EH (cell line): ENCODE measurements around the gene EIF4E1B.
A peak's percentile ranks its signal among the peaks of the same experiment; 100 is the strongest.

Experiments used
- DNase-seq: peaks from one replicate; pipeline ENCODE4 v3.0.0-alpha.2; 2015; ENCODE audit warnings: low read depth

The EIF4E1B gene

GRCh38 chr5:176664479-176664878 lies 34.0 kb downstream of the EIF4E1B start:
- no peak for DNase-seq

- no peak for DNase-seq
Measured at GRCh38 chr5:176664886-176665285, 34.4 kb downstream of the EIF4E1B start.

- DNase-seq, result no peak
Measured at GRCh38 chr5:176665517-176665916, 35.0 kb downstream of the EIF4E1B start.

- no peak for DNase-seq
Measured at GRCh38 chr5:176667637-176668036, 37.2 kb downstream of the EIF4E1B start.

- DNase-seq, result no peak
Measured at GRCh38 chr5:176670449-176670848, 40.0 kb downstream of the EIF4E1B start.

DNA sequence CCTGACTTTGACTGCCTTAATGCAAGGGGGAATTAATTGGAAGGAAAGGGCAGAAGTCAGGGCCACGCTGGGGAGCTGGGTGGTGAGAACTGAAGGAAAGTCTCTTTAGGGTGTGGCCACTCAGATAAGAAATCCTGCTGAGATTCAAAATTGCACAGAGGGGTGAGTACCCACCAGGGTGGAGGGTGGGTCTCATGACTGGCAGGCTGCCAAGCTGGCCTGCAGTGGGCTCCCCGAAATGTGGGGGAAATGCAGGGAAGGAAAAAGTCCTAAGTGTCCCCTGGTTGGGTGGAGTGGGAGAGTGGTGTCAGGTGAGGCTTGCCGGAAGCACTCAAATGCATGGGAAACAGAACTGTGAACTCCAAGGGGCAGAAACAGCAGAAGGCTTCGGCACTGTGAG lies 40.9 kb downstream of the EIF4E1B start:
- DNase-seq, result no peak

GRCh38 chr5:176671890-176672747 lies 41.6 kb downstream of the EIF4E1B start:
- no peak for DNase-seq

DNA sequence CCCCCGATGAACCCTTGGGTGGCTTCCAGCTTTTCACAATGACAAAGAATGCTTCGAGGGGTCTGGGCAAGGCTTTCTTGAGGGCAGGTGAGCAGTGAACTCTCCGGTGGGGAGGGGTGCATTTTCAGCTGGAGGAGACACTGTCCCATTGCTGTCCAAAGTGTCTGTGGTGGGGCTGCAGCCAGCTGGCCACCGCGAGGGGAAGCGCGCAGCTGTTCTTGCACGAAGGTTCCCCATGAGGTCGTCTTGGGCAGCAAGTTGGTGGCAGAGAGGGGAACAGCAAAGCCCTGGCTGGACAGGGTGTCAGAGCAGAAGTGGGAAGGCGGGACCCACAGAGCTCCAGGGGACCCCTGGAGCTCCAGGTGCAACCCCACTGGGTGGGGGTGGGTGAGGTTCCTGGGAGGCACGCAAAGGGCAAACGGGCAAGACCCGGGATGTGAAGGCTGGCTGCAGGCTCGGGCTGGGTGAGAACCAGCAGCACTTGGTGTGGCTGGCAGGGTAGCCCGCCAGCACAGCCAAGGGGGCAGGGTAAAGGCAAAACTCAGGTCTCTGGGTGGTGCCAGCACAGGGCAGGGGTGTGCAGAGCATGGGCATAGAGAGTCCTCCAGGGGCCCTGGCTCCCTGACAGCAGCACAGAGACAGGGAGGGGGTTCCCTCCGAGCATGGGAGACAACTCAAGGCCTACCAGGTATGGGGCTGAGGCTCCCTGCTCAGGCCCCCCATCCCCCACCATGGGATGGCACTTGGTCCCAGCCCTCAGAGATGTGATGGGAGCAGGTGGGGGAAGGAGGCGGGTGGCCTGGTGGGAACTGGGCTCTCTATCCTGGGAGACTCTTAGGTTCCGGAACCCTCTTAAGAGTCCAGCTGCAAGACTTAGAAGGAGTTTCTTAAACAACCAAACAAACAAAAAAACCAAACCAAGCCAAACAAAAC lies 43.4 kb downstream of the EIF4E1B start:
- no peak for DNase-seq

- DNase-seq, result no peak
Measured at GRCh38 chr5:176674799-176675198, 44.3 kb downstream of the EIF4E1B start.

- peak; percentile 43 for DNase-seq
Measured at GRCh38 chr5:176675676-176676360, 45.3 kb downstream of the EIF4E1B start.

- DNase-seq, result peak; percentile 74
Measured at GRCh38 chr5:176676361-176676824, 45.9 kb downstream of the EIF4E1B start.

DNA sequence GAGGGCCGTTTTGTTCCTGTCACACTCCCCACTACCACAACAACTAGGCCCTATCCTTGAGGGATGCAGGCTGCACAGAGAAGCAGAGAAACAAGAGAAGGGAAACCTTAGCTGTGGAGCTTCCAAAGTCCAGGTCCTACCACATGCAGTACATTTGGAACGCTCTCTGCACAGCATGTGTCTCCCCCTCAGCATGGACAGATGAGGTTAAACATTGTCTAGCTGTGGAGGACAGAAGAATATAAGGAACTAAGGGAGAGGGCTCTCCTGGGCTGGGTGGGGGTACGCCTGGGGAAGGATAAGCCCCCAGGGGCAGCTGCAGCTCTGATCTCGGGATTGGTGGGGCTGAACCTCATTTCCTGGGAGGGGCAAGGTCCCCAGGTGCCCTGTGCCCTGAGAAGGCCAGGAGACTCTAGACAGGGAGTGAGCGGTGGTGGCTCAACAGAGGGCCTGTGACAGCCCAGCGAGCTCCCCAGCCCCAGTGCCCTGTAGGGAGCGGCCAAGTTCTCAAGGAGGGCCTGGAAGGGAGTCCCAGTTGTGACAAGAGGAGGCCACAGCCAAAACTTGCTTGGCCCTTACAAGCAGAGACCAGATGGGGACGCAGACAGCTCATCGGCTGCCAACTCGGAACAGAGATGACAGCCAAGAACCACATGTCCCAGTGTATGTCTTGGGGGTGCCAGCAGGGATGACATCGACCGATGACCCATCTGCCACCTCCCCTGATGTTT lies 46.9 kb downstream of the EIF4E1B start:
- no peak for DNase-seq

GRCh38 chr5:176678584-176678983 lies 48.1 kb downstream of the EIF4E1B start:
- DNase-seq, result no peak

- no peak for DNase-seq
Measured at GRCh38 chr5:176679365-176680225, 49.1 kb downstream of the EIF4E1B start.

DNA sequence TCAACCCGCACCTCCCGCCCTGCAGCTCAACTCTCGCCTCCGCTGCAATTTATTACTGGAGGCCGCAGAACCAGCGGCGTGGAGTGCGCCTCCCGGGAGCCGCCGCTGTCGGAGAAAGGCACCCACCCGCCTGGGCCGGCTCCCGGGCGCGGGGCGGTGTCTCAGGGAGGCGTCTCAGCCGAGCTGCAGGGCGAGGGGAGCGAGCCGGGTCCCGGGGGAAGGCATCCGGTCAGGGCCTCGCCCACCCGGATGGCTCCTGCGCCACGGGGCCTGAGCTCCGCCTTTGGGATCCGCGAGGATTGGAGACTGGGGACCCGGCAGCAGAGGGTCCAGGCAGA lies 49.7 kb downstream of the EIF4E1B start:
- no peak for DNase-seq

DNA sequence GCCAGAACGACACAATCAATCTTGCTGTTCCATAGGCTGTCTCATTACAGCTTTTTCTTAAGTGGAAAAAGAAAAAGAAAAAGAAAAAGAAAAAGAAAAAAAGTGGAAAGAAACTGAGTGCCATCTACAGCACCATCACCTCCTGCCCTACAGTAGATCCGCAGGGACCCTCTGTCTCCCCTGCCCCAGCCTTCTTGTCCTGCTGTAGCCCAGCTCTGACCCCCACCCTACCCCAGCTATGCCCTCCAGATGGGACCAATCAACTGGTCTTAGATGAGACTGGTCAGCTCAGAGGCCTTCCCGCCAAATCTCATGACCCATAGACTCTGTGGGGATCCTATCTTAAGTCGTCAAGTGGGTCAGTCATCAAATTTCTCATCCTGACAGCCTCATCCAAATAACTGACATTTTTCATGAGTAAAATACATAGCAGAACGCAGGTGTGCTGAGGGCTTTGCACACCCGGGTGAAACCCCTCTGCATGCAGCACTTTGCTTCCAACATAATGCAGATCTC lies 51.6 kb downstream of the EIF4E1B start:
- DNase-seq, result no peak

DNA sequence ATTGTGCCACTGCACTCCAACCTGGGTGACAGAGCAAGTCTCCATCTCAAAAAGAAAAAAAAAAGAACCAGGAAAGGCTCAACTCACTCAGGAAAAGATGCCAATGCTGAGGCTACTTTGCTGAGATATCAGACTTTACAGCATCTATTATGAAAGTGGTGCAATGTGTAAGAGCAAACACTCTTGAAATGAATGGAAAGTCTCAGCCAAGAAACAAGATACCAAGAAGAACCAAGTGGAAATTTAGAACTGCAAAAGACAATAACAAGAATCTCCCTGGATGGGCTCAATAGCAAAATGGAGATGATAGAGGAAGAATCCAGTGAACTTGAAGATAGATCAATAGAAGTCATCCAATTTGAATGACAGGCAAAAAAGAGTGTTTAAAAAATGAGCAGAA lies 54.5 kb downstream of the EIF4E1B start:
- no peak for DNase-seq

DNA sequence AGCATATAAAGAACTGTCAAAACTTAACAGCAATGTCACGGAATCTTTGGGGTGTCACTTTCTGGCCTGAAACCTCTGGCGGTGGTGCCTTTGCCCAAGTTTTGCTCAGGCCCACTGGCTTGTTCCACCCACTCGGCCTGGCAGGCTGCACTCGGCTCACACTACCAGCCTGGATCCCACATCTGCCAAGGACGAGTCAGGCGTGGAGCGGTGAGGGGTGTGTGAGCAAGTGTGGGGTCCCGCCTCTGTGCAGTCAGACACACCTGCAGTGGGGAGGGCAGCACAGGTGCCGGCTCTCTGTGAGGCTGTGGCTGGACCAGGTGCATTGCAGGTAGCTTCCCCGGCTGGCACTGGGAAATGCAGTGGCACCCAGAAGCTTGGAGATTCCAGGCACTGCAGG lies 56.8 kb downstream of the EIF4E1B start:
- no peak for DNase-seq

DNA sequence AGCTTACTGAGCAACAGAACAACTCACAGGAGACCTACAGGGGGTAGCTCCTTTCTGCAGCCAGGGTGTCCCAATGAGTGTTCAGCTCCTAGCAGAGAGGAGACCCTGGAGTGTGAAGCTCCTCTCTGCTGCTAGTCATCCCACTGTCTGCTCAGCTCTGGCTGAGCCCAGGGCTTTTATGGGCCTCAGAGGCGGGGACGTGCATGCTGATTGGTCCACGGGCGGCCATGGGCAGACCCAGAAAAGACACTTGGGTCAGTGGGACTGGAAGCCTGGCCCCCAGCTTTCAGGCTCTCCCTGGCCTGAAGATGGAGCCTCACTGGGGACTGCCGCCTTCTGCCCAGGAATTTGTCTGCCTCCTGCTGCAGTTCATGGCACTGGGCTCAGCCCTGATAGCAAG lies 57.4 kb downstream of the EIF4E1B start:
- DNase-seq, result no peak

GRCh38 chr5:176690911-176691310 lies 60.4 kb downstream of the EIF4E1B start:
- DNase-seq, result no peak

DNA sequence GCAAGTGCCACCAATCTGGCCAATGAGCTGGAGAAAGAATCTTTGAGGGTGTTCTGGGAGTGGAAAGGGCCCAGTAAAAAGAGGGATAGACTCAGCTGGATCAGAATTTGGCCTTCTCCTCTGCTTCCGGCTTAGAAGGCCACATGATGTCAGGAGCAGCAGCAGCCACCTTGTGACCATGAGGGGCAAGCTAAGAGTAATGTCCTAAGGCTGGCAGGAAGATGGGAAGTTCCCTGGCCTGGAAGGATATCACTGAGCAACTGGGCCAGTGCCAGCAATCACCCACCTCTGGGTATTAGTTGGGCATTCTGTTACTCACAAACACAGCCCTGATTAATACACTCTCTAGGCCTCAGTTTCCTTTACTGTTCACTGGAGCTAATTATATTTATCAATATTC lies 61.0 kb downstream of the EIF4E1B start:
- no peak for DNase-seq
